GM18505 (cell line): ENCODE results near the gene VPS26A.

ENCODE experiments used
- ATAC-seq: cut with Tn5 transposase; IDR thresholded peaks from one replicate; pipeline ENCODE4 v1.9.1; 2021; ENCODE audit not compliant: unreplicated experiment
- POLR2A ChIP-seq: IDR thresholded peaks from 4 replicates; pipeline ENCODE4 v1.6.1; 2011; ENCODE audit warnings: borderline replicate concordance; ENCODE audit not compliant: insufficient read depth, insufficient read length; ENCODE audit errors: extremely low read depth

VPS26A gene

GRCh38 chr10:69211104-69211503 lies 87.1 kb downstream of the VPS26A start:
- no peak for ATAC-seq
- TF ChIP-seq POLR2A = no peak

GRCh38 chr10:69211524-69211923 lies 87.5 kb downstream of the VPS26A start:
- ATAC-seq = no peak
- no peak for TF ChIP-seq POLR2A

GRCh38 chr10:69213591-69214311 lies 89.8 kb downstream of the VPS26A start:
- TF ChIP-seq POLR2A = no peak
- no peak for ATAC-seq

DNA sequence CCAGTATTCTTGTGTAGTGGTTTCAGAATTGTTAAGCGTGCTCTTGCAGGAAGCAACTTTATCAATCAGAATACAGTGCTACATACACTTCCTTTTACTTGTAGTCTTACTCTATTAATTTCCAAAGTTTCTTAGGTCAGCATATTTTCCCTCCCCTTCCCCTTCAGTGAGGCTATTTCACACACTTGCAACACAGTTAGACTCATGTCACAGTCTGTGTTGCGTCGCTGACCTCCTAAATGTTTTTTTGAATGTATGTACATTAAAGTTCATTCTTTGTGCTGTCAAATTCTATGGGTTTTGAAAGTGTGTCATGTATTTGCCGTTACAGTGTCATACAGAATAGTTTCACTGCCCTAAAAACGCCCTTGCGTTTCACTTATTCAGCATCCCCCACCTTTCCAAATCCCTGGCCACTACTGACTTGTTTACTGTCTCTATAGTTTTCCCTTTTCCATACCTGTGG lies 90.7 kb downstream of the VPS26A start:
- ATAC-seq = no peak
- no peak for TF ChIP-seq POLR2A

GRCh38 chr10:69215405-69216171 lies 91.6 kb downstream of the VPS26A start:
- TF ChIP-seq POLR2A = no peak
- ATAC-seq = no peak

DNA sequence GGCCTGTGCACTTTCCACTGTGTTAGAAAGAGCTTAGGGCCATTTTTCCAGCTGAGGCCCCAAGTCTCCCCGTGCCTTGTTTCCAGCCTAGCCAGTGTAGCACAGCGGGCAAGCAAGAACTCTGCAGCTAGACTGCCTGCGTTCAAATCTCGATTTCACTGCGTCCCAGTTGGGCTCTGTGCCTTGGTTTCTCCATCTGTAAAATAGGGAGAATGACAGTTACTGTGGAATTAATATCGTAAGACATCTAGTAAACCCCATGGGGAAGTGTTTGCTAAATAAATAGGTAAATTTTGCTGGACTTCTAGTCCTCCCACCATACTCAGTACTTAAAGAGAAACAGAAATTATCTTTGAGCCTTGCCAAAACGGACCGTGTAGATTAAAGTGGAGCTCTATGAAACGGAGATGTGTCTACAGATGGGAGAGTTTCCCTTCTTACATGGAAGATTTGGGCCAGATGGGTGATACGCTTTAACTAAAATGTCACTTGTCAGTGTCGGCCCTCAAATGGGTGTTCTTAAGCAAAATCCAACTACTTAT lies 92.7 kb downstream of the VPS26A start:
- no peak for TF ChIP-seq POLR2A
- no peak for ATAC-seq

DNA sequence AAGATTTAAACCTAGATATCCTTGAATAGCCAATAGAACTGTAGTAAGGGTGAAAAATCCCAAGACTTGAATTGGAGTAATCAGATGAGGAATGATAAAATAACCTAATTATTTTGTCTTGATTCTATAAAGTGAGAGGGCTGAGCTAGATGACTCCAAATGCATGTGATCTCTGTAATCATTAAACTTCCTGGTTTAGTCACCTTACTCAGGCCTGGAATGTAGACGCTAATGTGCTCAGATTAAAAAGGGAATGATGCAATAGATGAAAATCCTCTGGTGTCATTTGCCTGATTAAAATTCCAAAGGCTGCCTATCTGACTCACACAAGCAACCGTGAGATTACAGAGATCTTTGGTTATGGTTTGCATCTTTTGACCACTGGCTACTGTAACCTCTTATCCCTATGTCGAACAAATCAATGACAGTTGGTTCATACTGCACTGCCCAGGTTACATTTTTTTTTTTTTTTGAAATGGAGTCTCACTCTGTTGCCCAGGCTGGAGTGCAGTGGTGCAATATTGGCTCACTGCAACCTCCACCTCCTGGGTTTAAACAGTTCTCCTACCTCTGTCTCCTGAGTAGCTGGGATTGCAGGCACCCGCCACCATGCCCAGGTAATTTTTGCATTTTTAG lies 93.3 kb downstream of the VPS26A start:
- no peak for ATAC-seq
- TF ChIP-seq POLR2A = no peak

DNA sequence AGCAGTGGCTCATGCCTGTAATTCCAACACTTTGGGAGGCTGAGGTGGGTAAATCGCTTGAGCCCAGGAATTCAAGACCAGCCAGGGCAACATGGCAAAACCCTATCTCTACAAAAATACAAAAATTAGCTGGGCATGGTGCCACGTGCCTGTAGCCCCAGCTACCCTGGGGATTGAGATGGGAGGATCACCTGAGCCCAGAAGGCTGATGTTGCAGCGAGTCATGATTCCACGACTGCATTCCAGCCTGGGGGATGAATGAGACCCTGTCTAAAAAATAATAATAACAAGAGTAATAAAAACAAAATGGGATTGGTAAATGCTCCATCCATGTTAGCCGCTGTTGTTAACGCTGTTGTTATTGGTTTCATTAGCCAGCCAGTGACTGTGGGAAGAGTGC lies 94.9 kb downstream of the VPS26A start:
- ATAC-seq = no peak
- no peak for TF ChIP-seq POLR2A

- no peak for ATAC-seq
- TF ChIP-seq POLR2A = no peak
Measured at GRCh38 chr10:69220041-69220451, 96.1 kb downstream of the VPS26A start, which contains the start of gene HKDC1. TSS of gene HKDC1 (plus strand) at chr10:69220332. CDS start at chr10:69220436, 104 bp downstream.

DNA sequence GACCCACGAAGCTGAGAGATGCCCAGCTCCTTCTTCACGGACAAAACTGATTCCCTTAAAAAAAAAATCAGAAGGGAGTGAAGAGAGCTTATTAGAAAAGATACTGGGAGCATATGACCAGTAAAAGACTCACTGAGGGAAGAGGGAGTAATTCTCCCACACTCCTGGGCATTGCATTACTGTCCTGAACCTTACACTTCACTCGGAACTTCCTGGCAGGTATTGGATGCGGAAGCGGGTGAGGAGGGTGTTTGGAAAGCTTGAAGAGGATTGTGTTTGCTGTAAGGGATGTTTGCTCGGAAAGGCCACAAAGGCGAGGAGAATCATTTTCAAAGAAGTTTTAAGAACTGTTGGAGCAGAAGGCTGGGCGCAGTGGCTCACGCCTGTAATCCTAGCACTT lies 96.5 kb downstream of the VPS26A start:
- no peak for TF ChIP-seq POLR2A
- no peak for ATAC-seq
